ENCODE measurements around the gene RABEP1.

RABEP1 gene

GRCh38 chr17:5380491-5381135 is 98.5 kb downstream of the RABEP1 start:
- TF ChIP-seq TAF1 (IDR thresholded peaks at IDR 0.05; ENCODE audit: borderline replicate concordance, insufficient read depth, low read length) (no peak), POLR2AphosphoS5 (IDR thresholded peaks at IDR 0.05; ENCODE audit: low read depth, low read length) (peak; percentile 63)

GRCh38 chr17:5381542-5381941 is 99.5 kb downstream of the RABEP1 start:
- TF ChIP-seq REST (IDR thresholded peaks at IDR 0.05; ENCODE audit: insufficient read depth in 1 of 2, low read depth in 2 of 2, low read length in 2 of 2): no peak
- no peak for TF ChIP-seq SIN3A (IDR thresholded peaks at IDR 0.05; ENCODE audit: borderline replicate concordance, insufficient read depth, low read length)
- no peak for TF ChIP-seq FOXP2 (optimal IDR thresholded peaks at IDR 0.05; ENCODE audit: borderline replicate concordance, extremely low read depth, extremely low read length, insufficient read depth)
- TF ChIP-seq POLR2AphosphoS5 (IDR thresholded peaks at IDR 0.05; ENCODE audit: low read depth, low read length): no peak; the same call in 1 of the 2 replicates
- TF ChIP-seq TAF1 (IDR thresholded peaks at IDR 0.05; ENCODE audit: borderline replicate concordance, insufficient read depth, low read length): no peak

GRCh38 chr17:5391678-5392077 is 109.6 kb downstream of the RABEP1 start:
- TF ChIP-seq FOXP2 (optimal IDR thresholded peaks at IDR 0.05; ENCODE audit: borderline replicate concordance, extremely low read depth, extremely low read length, insufficient read depth) (no peak), SIN3A (IDR thresholded peaks at IDR 0.05; ENCODE audit: borderline replicate concordance, insufficient read depth, low read length) (no peak), REST (IDR thresholded peaks at IDR 0.05; ENCODE audit: insufficient read depth in 1 of 2, low read depth in 2 of 2, low read length in 2 of 2) (no peak)

GRCh38 chr17:5396612-5397011 is 114.5 kb downstream of the RABEP1 start:
- no peak for TF ChIP-seq SIN3A (IDR thresholded peaks at IDR 0.05; ENCODE audit: borderline replicate concordance, insufficient read depth, low read length)
- no peak for TF ChIP-seq TAF1 (IDR thresholded peaks at IDR 0.05; ENCODE audit: borderline replicate concordance, insufficient read depth, low read length)
- TF ChIP-seq FOXP2 (optimal IDR thresholded peaks at IDR 0.05; ENCODE audit: borderline replicate concordance, extremely low read depth, extremely low read length, insufficient read depth): no peak
- no peak for TF ChIP-seq REST (IDR thresholded peaks at IDR 0.05; ENCODE audit: insufficient read depth in 1 of 2, low read depth in 2 of 2, low read length in 2 of 2)
- TF ChIP-seq POLR2AphosphoS5 (IDR thresholded peaks at IDR 0.05; ENCODE audit: low read depth, low read length): no peak

- no peak for TF ChIP-seq TAF1 (IDR thresholded peaks at IDR 0.05; ENCODE audit: borderline replicate concordance, insufficient read depth, low read length)
- TF ChIP-seq FOXP2 (optimal IDR thresholded peaks at IDR 0.05; ENCODE audit: borderline replicate concordance, extremely low read depth, extremely low read length, insufficient read depth): no peak
- TF ChIP-seq REST (IDR thresholded peaks at IDR 0.05; ENCODE audit: insufficient read depth in 1 of 2, low read depth in 2 of 2, low read length in 2 of 2): no peak
- no peak for TF ChIP-seq POLR2AphosphoS5 (IDR thresholded peaks at IDR 0.05; ENCODE audit: low read depth, low read length)
- TF ChIP-seq SIN3A (IDR thresholded peaks at IDR 0.05; ENCODE audit: borderline replicate concordance, insufficient read depth, low read length): no peak
Observed at GRCh38 chr17:5399767-5400166, 117.7 kb downstream of the RABEP1 start.
